HG03025 (cell line): ENCODE data around the gene CXCL12.

Experiments
- ATAC-seq: cut with Tn5 transposase; IDR thresholded peaks from one replicate; pipeline ENCODE4 v1.9.1; 2021; ENCODE audit warnings: mild to moderate bottlenecking, moderate library complexity; ENCODE audit not compliant: unreplicated experiment, low FRiP score

The CXCL12 gene

GRCh38 chr10:44366941-44367630 lies 17.8 kb downstream of the CXCL12 start:
- no peak for ATAC-seq

DNA sequence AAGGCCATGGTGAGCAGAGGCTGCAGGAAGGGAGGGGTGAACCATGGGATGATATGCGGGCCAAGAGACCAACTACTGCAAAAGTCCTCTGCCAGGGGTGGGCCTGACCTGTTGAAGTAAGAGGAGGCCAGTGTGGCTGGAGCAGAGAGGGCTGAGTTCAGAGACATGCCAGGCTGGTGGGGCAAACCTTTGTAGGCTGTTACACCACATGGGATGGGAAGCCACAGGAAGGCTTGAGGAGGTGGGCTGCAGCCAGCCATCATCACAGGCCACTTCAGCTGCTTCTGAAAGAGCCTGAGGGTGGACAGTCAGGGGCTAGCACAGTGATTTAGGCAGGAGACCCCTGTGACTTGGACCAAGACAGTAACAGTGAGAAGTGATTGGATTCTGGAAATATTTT lies 20.3 kb downstream of the CXCL12 start:
- no peak for ATAC-seq

DNA sequence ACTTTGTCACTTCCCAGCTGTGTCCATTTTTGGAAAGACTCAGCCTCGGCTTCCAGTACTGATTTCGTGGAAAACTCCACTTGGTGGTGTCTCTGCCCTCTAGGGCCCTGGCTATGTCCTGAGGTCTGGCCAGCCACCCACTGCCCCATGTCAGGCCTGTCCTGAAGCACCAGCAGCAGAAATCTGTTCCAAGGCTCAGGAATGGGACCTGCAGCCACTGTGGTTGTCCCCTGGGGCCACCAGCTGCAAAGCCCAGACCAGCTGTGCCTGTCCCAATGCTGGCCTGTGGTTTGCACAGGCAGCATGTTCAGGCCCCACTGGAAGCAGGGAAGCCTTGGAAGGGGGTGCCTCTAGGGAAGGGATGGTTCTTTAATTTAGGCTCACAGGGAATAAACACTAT lies 21.2 kb downstream of the CXCL12 start:
- no peak for ATAC-seq

DNA sequence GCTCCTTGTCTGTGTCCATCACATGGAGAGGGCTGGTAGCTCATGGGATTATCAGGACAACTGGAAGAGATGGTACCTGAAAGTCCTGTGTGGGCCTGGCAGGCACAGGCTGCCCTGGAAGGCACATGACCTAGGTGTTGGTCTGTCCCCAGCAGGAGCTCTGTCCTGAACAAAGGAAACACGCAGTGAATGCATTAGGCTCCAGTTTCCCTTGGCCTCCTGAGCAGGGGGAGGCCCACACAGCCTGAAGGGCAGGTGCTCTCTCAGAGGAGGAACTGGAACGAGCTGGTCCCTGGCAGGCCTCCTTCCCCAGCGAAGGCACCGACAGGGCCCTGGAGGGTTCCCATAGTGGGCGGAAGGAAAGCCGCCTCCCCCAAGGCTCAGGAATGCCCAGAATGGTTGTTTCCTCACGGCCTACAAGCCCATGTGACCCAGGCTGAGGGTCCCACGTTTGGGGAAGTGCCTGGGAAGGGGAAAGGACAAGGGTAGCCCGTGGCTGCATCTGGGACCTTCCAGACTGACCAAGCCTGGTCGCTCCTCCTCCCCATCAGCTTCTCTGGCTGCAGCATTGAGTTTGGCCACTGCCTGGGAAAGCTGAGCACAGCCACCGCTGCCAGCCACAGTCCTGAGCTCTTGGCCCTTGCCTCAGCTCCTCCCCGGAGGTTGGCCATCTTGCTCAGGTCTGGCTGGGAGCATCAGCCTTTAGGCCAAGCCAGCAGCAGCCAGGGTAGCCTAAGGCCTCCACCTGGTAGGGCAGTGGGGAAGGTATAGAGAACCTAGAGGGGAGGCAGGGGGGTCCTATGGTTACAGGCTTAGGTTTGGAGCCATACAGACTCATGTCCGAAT lies 21.8 kb downstream of the CXCL12 start:
- no peak for ATAC-seq

DNA sequence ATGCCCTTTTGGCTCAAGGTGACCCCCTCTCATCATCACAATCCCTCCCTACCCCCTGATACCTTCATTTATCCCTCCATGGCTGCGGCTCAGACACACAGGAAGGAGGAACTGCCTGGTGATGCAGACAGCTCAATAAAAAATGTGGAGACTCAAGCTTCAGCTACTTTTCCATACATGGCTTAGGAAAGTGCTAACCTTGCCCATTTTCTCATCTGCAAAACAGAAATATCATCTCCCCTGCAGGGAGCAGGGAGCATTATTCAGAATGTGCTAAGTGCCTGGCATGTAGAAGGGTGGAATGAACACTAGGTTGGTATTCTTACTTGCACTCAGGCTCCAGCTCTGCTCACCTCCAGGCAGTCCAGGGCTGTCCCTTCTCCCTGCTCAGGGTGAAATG lies 23.8 kb downstream of the CXCL12 start:
- no peak for ATAC-seq

GRCh38 chr10:44358080-44358771 lies 26.7 kb downstream of the CXCL12 start:
- ATAC-seq, result no peak

DNA sequence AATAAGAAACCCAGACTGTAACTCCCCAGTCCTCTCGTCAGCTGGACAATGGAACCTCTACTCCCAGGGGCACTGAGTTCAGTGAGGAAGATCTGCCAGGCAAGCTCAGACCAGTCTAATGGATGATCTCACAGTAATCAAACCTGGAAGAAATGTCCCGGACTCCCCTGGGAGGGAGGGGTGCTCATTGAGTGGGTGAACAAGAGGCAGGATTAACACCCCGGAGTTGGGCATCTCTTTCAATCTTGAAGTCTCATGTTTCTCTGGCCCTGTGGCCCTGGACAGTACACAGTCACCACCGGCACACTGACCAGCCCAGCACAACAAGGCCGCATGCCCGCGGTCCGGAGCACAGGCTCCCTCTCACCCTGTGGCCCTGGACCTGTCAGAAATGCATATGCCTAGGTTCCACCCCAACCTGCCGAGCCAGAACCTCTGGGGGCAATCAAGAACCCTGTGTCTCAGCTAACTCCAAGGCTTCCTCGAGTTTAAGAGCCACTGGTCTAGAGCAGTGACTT lies 27.8 kb downstream of the CXCL12 start:
- no peak for ATAC-seq

DNA sequence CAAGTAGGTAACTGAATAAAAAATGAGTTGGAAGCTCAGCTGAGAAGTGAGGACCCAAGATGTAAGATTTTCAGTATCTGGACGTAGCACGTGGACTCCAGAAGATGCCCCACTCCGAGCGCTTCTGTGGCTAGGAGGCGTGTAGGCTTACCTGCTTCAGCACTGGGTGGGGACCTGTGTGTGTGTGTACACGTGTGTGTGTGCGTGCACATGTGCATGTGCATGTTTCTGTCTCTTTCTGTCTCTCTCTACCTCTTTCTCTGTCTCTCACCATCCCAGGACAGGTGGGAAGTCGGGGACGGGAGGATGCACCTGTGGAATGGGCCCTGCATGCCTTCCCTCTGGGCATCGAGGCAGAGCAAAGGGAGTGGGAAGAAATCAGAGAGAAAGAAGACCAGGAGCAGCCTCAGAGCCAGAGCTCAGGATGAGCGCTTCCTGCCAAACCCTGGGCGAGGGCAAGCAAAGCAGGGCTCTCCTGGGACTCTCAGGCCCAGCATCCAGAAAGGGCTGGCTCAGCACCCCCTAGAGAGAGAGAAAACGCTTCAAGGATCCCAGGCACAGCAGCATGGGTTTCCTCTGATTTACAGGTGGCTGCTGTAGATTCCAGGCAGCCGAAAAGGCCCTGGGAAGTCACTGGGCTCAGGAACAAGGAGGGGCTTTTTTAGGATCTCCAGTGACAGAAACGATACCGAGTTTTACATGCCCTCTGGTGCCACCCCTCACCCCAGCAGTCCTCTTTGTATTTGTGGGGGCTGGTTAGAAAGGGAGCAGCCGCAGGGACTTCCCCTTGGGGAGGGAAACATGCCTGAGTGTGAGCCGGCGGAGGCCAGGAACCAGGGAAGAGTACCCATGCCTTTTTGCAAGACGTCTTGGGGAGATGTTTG lies 28.5 kb downstream of the CXCL12 start:
- no peak for ATAC-seq

GRCh38 chr10:44355630-44356029 lies 29.3 kb downstream of the CXCL12 start:
- no peak for ATAC-seq

- no peak for ATAC-seq
These were observed 30.1 kb downstream of the CXCL12 start for GRCh38 chr10:44354771-44355170.

DNA sequence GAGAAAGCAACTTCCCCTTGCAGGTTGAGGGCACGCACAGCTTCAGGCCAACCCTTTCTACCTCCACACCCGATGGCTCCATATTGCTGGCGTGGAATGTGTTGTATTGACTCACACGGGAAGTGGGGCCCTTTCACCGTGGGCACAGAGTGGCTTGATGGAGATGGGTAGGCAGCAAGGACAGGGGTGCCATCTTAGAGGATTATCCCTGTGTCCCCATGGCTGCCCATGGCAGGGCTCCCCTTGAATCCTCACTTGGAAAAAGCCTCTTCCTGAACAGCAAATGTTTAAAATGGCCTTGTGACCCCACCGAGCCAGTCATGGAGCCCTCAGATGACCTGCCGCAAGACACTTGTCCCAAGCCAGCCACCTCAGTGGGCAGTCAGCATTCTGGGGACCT lies 31.2 kb downstream of the CXCL12 start:
- ATAC-seq, result no peak

DNA sequence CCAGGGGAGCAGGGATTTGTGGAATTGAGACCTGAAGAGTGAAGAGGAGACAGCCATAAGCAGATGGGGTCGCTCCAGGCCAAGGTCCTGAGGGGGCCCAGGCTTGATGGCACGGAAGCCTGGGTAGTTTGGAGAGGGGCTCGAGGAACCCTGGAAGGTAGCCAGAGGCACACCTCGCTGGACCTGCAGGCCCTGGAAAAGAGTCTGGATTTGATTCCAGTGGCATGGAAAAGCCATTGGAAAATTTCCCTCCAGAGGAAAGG lies 31.8 kb downstream of the CXCL12 start:
- ATAC-seq, result no peak

DNA sequence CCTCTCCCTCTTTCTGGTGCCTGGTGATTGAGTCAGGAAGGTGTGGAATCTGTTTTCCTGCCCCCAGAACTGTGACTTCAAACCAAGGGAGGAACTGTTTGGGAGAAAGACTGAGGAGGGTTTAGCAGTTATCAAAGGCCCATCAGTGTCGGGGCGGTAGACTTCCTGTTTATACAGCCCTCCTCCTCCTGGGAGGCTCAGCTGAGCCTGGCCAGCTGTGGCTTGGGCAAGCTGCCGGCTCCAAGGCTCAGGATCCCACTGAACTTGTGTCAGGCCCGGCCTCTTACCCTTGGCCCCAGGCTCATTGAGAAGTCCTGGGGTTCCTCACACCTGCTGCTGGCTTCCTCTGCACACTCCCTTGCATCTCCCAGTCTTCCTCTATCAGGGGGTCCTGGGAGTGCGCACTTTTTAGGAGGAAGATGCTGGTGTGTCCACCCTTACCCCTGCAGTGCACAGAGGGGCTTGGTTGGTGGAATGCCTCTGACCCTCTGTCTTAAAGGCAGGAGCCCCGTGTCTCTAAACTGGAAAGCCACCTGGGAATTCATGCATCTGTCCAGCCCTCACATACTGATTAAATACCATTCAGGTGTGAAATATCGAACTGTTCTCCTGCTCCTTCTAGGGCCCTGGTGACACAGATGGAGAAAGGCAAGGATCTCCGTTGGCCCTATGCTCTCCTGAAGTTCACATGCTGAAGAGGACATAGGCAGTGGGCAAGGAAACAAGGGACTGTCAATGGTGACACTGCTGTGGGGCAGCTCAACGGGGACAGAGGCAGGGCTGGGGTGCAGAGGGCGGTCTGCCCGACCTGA lies 32.4 kb downstream of the CXCL12 start:
- no peak for ATAC-seq

DNA sequence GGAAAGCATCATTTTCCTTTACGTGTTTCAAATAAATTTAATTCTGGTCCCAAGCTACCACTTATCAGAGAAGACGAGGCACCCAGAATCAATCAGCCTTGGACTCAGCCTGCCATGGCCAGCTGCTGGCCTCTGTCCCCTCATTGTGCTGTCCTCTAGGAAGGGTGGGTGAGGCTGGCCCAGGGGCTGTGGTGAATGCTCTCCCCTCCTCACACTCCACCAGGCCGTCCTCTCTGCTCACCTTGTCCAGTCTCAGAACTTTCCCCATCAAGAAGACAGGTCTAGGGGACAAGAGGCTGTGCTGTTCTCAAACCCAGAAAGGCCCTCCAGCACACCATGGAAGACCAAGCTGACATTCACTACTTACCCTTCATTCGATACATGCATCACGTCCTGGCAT lies 36.4 kb downstream of the CXCL12 start:
- no peak for ATAC-seq

DNA sequence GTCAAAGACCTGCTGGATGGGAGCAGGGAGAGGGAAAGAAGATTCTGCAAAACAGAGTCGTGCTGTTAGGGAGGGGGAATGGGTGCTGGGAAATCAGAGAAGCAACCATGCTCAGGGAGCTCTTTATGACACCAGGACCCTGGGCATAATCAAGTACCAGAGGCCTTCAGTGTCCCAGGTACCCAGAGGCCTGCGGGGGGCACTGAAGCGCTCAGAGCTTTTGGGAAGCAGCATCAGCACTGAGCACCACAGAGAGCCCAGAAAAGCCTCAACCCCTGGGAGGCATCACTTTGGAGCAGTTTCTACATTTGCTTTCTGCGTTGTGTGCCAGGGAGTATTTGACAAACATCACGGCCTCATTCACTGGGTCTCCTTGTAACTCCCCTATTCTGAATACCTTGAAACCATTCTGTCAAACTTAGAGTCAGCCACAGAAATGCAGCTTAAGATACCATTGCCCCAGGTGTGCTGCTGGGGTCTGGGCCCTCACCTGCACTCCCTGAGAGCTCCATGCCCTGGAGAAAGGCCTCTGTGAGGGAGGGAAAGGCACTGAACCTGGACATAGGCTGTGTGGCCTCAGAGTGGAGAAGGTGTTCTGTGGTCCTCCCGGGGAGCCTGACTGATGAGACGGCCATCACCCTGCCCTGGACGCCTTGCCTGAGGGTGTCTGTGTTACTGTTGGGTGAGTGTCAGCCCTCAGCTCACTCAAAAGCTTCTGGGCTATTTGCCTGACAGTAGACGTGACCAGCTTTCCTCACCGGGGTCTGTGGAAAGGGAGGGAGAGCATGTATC lies 37.1 kb downstream of the CXCL12 start:
- ATAC-seq, result no peak

DNA sequence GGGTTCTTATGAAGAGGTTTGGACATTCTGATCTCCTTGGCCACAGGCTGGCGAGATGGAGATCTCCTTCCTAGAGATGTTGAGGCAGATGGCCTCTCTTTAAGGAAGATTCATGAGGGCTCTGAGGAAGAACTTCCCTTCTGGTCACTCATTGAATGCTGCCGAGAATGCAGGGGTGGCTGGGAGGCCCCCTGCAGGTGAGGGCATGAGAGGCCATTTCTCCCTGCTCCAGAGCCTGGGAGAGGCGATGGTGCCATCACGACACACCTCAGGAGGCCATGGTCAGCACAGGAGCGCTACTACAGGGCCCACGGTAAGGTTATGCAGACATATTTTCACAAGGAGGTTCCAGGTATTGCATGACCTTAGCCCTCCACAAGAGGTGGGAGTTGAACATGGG lies 40.2 kb downstream of the CXCL12 start:
- no peak for ATAC-seq

DNA sequence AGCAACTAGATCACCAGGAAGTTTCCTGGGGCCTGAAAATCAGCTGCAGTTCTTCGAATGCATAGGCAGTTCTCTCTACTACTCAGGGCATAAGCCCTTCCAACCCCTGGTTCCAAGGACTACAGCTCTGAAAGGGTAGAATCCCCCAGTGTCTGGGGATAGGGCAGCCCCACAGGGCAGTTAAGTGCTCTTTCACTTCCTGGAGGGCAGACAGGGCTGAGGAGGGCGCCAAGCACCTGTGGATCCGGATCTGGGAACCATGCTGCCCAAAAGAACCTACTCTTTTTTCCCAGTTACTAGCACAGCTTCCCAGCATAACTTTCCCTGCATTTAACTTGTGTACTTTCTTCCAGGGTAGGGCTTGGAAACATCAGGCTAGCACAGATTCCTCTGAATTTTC lies 41.1 kb downstream of the CXCL12 start:
- ATAC-seq, result no peak

DNA sequence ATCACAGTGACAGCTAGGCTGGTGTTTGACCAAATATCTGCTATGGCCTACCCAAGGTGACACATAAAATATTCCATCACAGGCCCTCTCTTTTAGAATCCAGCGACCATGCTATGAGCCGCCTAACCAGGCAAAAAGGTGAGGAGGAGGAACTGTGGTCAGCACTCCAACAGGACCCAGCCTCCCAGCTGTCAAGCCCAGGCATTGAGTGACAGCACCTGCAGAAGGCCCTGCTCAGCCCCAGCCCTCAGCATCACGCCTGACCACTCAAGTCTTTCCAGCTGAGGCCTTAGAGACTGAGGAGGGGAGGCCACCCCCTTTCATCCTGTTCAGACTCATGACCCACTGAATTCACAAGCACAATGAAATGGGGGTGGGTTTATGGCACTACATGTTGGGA lies 43.0 kb downstream of the CXCL12 start:
- ATAC-seq, result no peak

GRCh38 chr10:44340557-44340956 lies 44.3 kb downstream of the CXCL12 start:
- no peak for ATAC-seq
